PC-3 (cell line): ENCODE results near the gene ADAM12. TPM values are rescaled to one million over a fixed set of nuclear protein-coding genes. Genes with fewer than 3 reads are reported as not detected.
A peak's percentile ranks its signal among the peaks of the same experiment; 100 is the strongest.

Experiments used
- ATAC-seq: fragments of 200-7000 bp; cut with Tn5 transposase; 2 replicates; pipeline ENCODE4 v1.9.1; 2020; ENCODE audit warnings: mild to moderate bottlenecking, moderate library complexity
- BruUV-seq: library from RNA; stranded (reverse); fragments of 400-500 nt; replicated peaks from 2 replicates; lab custom pipeline; 2021; lab: Mats Ljungman, UMichigan
- CTCF ChIA-PET: fragments of 300-600 bp; sonication (Branson Sonifier 250); formaldehyde crosslinking; loops from one replicate; lab custom pipeline; 2022; ENCODE audit warnings: antibody characterized with exemption; lab: Charles Lee
- POLR2A ChIA-PET: fragments of 300-600 bp; sonication (Branson Sonifier 250); formaldehyde crosslinking; loops from one replicate; lab custom pipeline; 2022; ENCODE audit warnings: antibody characterized with exemption; ENCODE audit not compliant: unreplicated experiment; lab: Charles Lee
- DNase-seq: peaks from one replicate; pipeline ENCODE4 v3.0.0-alpha.2; 2015
- H2AFZ ChIP-seq: fragments of 300-600 bp; sonication (generic); 2 replicates; pipeline ENCODE4 v1.6.0; 2016; ENCODE audit warnings: antibody characterized with exemption, low read length
- H3F3A ChIP-seq: fragments of 300-600 bp; sonication (generic); one replicate; pipeline ENCODE4 v1.6.0; 2017; ENCODE audit warnings: antibody characterized with exemption, low read length, control low read depth, mild to moderate bottlenecking; ENCODE audit not compliant: unreplicated experiment
- H3K27ac ChIP-seq: fragments of 300-600 bp; sonication (generic); 2 replicates; pipeline ENCODE4 v1.5.1; 2016; ENCODE audit warnings: mild to moderate bottlenecking, low read length
- H3K27me3 ChIP-seq: fragments of 300-600 bp; sonication (generic); 2 replicates; pipeline ENCODE4 v1.6.1; 2016; ENCODE audit warnings: low read length, mixed read lengths
- H3K36me3 ChIP-seq: fragments of 300-600 bp; sonication (generic); 2 replicates; pipeline ENCODE4 v1.6.1; 2016; ENCODE audit warnings: low read depth, mixed run types, low read length, mixed read lengths
- H3K4me1 ChIP-seq: fragments of 300-600 bp; sonication (generic); 2 replicates; pipeline ENCODE4 v1.5.1; 2016; ENCODE audit warnings: low read length; ENCODE audit not compliant: insufficient read depth
- H3K4me2 ChIP-seq: fragments of 300-600 bp; sonication (generic); 2 replicates; pipeline ENCODE4 v1.6.0; 2016; ENCODE audit warnings: low read length
- H3K4me3 ChIP-seq: fragments of 300-600 bp; sonication (generic); 2 replicates; pipeline ENCODE4 v1.5.1; 2016; ENCODE audit warnings: mild to moderate bottlenecking, low read length, mixed read lengths
- H3K79me2 ChIP-seq: fragments of 300-600 bp; sonication (generic); 2 replicates; pipeline ENCODE4 v1.6.1; 2017; ENCODE audit warnings: low read length, mixed read lengths
- H3K9ac ChIP-seq: fragments of 300-600 bp; sonication (generic); 2 replicates; pipeline ENCODE4 v1.6.0; 2016; ENCODE audit warnings: mild to moderate bottlenecking, low read length
- H3K9me2 ChIP-seq: fragments of 300-600 bp; sonication (generic); replicated peaks from 2 replicates; pipeline ENCODE4 v1.6.1; 2016; ENCODE audit warnings: mixed run types, low read length, mixed read lengths
- H3K9me3 ChIP-seq: fragments of 300-600 bp; sonication (generic); 2 replicates; pipeline ENCODE4 v1.6.1; 2016; ENCODE audit warnings: low read length, mixed read lengths
- H4K20me1 ChIP-seq: fragments of 300-600 bp; sonication (generic); 2 replicates; pipeline ENCODE4 v1.6.1; 2016; ENCODE audit warnings: low read length, mixed read lengths
- EZH2 ChIP-seq: fragments of 300-600 bp; sonication (generic); IDR thresholded peaks from one replicate; pipeline ENCODE4 v1.6.1; 2017; ENCODE audit warnings: antibody characterized with exemption, mild to moderate bottlenecking, low read length; ENCODE audit not compliant: unreplicated experiment
- EZH2phosphoT487 ChIP-seq: fragments of 300-600 bp; sonication (generic); IDR thresholded peaks from 2 replicates; pipeline ENCODE4 v1.6.1; 2018; ENCODE audit warnings: mild to moderate bottlenecking, antibody characterized with exemption, low read length, borderline replicate concordance
- intact Hi-C: fragments of 100-400 bp; cut with micrococcal nuclease; formaldehyde crosslinking; loops from 2 replicates; pipeline ENCODE4 v1.9.0; 2023
- total RNA-seq: library from RNA; depleted of rRNA; stranded (reverse); fragments of >200 nt; gene quantifications from 2 replicates; pipeline ENCODE4 v1.2.3, GENCODE V29; 2014
- TF ChIP-seq, protein P1 (sequence below): fragments of 300-600 bp; sonication (generic); conservative IDR thresholded peaks from 2 replicates; pipeline ENCODE4 v1.5.1; 2017; ENCODE audit warnings: antibody characterized with exemption, low read depth, mild to moderate bottlenecking, low read length

The ADAM12 gene
- total RNA-seq, 1 experiment from 2014 or later: 3.4 TPM

GRCh38 chr10:126375926-126376554, 12.2 kb downstream of the ADAM12 start:
- Histone ChIP-seq H3K27me3 (no peaks in the 10 kb centered on the region), H3K9me3 (no peaks in the 10 kb centered on the region), H4K20me1 (no peaks in the 10 kb centered on the region), H3K36me3 (no peaks in the 10 kb centered on the region), H3K4me2 (peak overlapping the region; percentile 66), H3K27ac (peak overlapping the region; percentile 92), H3K9me2 (no peaks in the 10 kb centered on the region), H3K4me1 (peaks cover 29% of the 10 kb centered on the region), H3K9ac (peak overlapping the region; percentile 56), H2AFZ (no peak overlapping the region), H3K4me3 (no peak overlapping the region; the same call in 1 of the 2 replicates), H3F3A (peaks cover 4% of the 10 kb centered on the region), H3K79me2 (peaks cover 7% of the 10 kb centered on the region; the same call in 1 of the 2 replicates)
- ChIA-PET CTCF (no interaction called here), POLR2A (no interaction called here)
- ATAC-seq: peak; percentile 30; the same call in 1 of the 2 replicates
- intact Hi-C loops: loop anchor here (5.0 kb wide), 1 partner anchor 179 kb away; no protein-coding TSS in a partner anchor
- no TSS peak for BruUV-seq
- peak; percentile 55 for DNase-seq
- no peak for TF ChIP-seq EZH2phosphoT487
- TF ChIP-seq EZH2: no peak
- TF ChIP-seq, protein P1, sequence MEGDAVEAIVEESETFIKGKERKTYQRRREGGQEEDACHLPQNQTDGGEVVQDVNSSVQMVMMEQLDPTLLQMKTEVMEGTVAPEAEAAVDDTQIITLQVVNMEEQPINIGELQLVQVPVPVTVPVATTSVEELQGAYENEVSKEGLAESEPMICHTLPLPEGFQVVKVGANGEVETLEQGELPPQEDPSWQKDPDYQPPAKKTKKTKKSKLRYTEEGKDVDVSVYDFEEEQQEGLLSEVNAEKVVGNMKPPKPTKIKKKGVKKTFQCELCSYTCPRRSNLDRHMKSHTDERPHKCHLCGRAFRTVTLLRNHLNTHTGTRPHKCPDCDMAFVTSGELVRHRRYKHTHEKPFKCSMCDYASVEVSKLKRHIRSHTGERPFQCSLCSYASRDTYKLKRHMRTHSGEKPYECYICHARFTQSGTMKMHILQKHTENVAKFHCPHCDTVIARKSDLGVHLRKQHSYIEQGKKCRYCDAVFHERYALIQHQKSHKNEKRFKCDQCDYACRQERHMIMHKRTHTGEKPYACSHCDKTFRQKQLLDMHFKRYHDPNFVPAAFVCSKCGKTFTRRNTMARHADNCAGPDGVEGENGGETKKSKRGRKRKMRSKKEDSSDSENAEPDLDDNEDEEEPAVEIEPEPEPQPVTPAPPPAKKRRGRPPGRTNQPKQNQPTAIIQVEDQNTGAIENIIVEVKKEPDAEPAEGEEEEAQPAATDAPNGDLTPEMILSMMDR: no peak

DNA sequence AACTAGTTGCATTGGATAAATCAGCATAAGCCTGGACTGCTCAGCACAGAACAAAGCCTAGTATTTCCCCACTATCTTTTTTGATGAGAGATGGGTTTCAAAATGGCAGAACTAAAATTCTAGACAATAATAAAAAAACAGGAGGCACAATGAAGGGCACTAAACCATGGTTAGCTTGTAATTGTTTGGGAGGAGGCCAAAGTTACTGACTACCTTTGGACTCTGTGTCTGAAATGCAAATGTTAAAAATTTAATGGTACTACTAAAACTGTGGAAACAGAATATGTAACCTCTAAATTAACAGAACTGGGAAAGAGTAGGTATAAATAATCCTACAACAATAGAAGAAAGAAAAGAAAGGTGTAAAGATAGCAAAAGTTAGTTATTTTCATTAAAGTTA, 13.0 kb downstream of the ADAM12 start:
- H3K4me1 ChIP-seq: peaks cover 29% of the 10 kb centered on the region
- no peaks in the 10 kb centered on the region for H3K9me2 ChIP-seq
- no peak for TF ChIP-seq EZH2phosphoT487
- no peak for TF ChIP-seq EZH2
- TF ChIP-seq, protein P1: no peak
- ChIA-PET POLR2A (no interaction called here), CTCF (no interaction called here)
- peaks cover 4% of the 10 kb centered on the region for H3F3A ChIP-seq
- H2AFZ ChIP-seq: no peak overlapping the region
- peak overlapping the region; percentile 66; the same call in 1 of the 2 replicates for H3K4me2 ChIP-seq
- H3K79me2 ChIP-seq: peaks cover 7% of the 10 kb centered on the region; the same call in 1 of the 2 replicates
- DNase-seq: no peak
- no TSS peak for BruUV-seq
- H3K36me3 ChIP-seq: no peaks in the 10 kb centered on the region
- ATAC-seq: no peak
- H3K4me3 ChIP-seq: no peak overlapping the region
- H3K9ac ChIP-seq: peak overlapping the region; percentile 12; the same call in 1 of the 2 replicates
- intact Hi-C loops: loop anchor here (5.0 kb wide), 1 partner anchor 178 kb away; no protein-coding TSS in a partner anchor
- no peaks in the 10 kb centered on the region for H4K20me1 ChIP-seq
- H3K9me3 ChIP-seq: no peaks in the 10 kb centered on the region
- H3K27me3 ChIP-seq: no peaks in the 10 kb centered on the region
- H3K27ac ChIP-seq: peak overlapping the region; percentile 92; the same call in 1 of the 2 replicates

GRCh38 chr10:126374435-126374834, 13.8 kb downstream of the ADAM12 start:
- no peaks in the 10 kb centered on the region for H3K9me3 ChIP-seq
- H3F3A ChIP-seq: peaks cover 4% of the 10 kb centered on the region
- H3K4me3 ChIP-seq: no peak overlapping the region
- ChIA-PET CTCF (no interaction called here), POLR2A (no interaction called here)
- no peak overlapping the region for H3K4me2 ChIP-seq
- H3K27me3 ChIP-seq: no peaks in the 10 kb centered on the region
- H3K36me3 ChIP-seq: no peaks in the 10 kb centered on the region
- intact Hi-C loops: no loop called here
- H2AFZ ChIP-seq: no peak overlapping the region
- no peak for ATAC-seq
- peaks cover 7% of the 10 kb centered on the region; the same call in 1 of the 2 replicates for H3K79me2 ChIP-seq
- no peak overlapping the region for H3K9ac ChIP-seq
- BruUV-seq: no TSS peak
- H4K20me1 ChIP-seq: no peaks in the 10 kb centered on the region
- no peak for DNase-seq
- TF ChIP-seq EZH2 (no peak), EZH2phosphoT487 (no peak)
- TF ChIP-seq, protein P1: no peak
- H3K9me2 ChIP-seq: no peaks in the 10 kb centered on the region
- H3K4me1 ChIP-seq: peaks cover 29% of the 10 kb centered on the region
- no peak overlapping the region for H3K27ac ChIP-seq
